ENCODE measurements around the gene HSF4.
"Not testable (repeated sequence)": the region's sequence is repeated elsewhere in the genome, so short reads cannot be mapped to it uniquely, and the experiment has no call there.

Gene HSF4

DNA sequence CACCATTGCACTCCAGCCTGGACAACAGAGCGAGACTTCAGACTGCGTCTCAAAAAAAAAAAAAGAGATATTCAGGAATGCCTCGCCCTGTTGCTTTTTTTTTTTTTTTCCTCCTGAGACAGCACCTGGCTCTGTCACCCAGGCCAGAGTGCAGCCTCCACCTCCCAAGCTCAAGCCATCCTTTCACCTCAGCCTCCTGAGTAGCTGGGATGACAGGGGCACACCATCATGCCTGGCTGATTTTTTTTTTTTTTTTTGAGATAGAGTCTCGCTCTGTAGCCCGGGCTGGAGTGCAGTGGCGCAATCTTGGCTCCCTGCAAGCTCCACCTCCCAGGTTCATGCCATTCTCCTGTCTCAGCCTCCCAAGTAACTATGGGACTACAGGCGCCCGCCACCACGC is 46.8 kb upstream of the HSF4 start:
- Histone ChIP-seq H3K4ac (ENCODE audit: low read depth in 1 of 2, low read length in 2 of 2) (no peak overlapping the region), H2BK12ac (ENCODE audit: low read length in 2 of 2) (no peak overlapping the region), H3K23ac (ENCODE audit: low read length in 2 of 2) (no peak overlapping the region), H3K18ac (ENCODE audit: low read depth in 1 of 2, low read length in 2 of 2) (no peak overlapping the region), H2BK5ac (ENCODE audit: low read depth, low read length, poor library complexity, severe bottlenecking) (no peak overlapping the region), H3K14ac (ENCODE audit: low read length in 2 of 2) (no peak overlapping the region), H3K9me3 (ENCODE audit: control insufficient read depth, low read length) (no peaks in the 10 kb centered on the region), H3K79me1 (replicated peaks; ENCODE audit: low read length, poor library complexity, severe bottlenecking) (peaks cover 31% of the 10 kb centered on the region), H2BK15ac (ENCODE audit: low read depth, poor library complexity, severe bottlenecking) (no peak overlapping the region), H2AK5ac (ENCODE audit: low read length, severe bottlenecking) (no peak overlapping the region), H3K27me3 (ENCODE audit: control insufficient read depth in 1 of 2, insufficient read depth in 1 of 2, low read length in 2 of 2) (no peaks in the 10 kb centered on the region), H2AFZ (ENCODE audit: low read depth, low read length) (no peak overlapping the region), H2BK120ac (ENCODE audit: low read depth, low read length) (no peak overlapping the region), H3K27ac (ENCODE audit: low read length, poor library complexity, severe bottlenecking) (no peak overlapping the region), H4K91ac (ENCODE audit: low read length) (no peak overlapping the region), H3K4me1 (ENCODE audit: control insufficient read depth, insufficient read depth, low read depth, low read length) (peaks cover 3% of the 10 kb centered on the region), H3K36me3 (ENCODE audit: control insufficient read depth in 1 of 2, insufficient read depth in 2 of 2, low read depth in 1 of 2, low read length in 2 of 2) (peaks cover 14 to 46% of the 10 kb centered on the region in 2 experiments), H3K4me3 (ENCODE audit: insufficient read depth in 1 of 2, low read depth in 1 of 2, low read length in 2 of 2) (no peak overlapping the region), H3K9ac (ENCODE audit: low read length) (no peak overlapping the region), H3K4me2 (ENCODE audit: low read length, poor library complexity, severe bottlenecking) (no peak overlapping the region), H4K8ac (ENCODE audit: low read length) (no peak overlapping the region)
- no peak for DNase-seq
- WGBS, result 96% methylated on average over 3 of the region's 9 CpGs

DNA sequence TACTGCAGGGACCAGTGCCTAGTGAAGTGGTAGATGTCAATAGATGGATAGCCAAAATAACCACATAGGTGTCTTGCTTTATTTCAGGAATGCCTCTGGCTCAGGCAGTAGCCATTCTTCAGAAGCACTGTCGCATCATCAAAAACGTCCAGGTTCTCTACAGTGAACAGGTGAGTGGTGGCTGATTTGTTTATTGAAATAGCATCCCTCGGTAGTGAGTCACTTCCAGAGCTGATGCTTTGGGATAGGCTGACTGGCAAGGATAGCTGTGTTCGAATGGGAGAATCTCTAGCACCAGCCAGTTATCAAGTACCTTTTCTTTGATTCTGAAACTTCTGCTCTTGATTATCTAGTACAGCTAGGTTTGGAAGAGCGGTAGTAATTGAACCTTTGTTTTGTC is 44.5 kb upstream of the HSF4 start:
- no peak overlapping the region for H3K23ac ChIP-seq (ENCODE audit: low read length in 2 of 2)
- no peak overlapping the region for H2AK5ac ChIP-seq (ENCODE audit: low read length, severe bottlenecking)
- H2AFZ ChIP-seq (ENCODE audit: low read depth, low read length), result no peak overlapping the region
- H3K27ac ChIP-seq (ENCODE audit: low read length, poor library complexity, severe bottlenecking), result no peak overlapping the region
- no peak overlapping the region for H3K4me3 ChIP-seq (ENCODE audit: insufficient read depth in 1 of 2, low read depth in 1 of 2, low read length in 2 of 2)
- no peak for DNase-seq
- H4K91ac ChIP-seq (ENCODE audit: low read length), result no peak overlapping the region
- no peak overlapping the region for H3K14ac ChIP-seq (ENCODE audit: low read length in 2 of 2)
- peaks cover 3% of the 10 kb centered on the region for H3K4me1 ChIP-seq (ENCODE audit: control insufficient read depth, insufficient read depth, low read depth, low read length)
- H2BK5ac ChIP-seq (ENCODE audit: low read depth, low read length, poor library complexity, severe bottlenecking), result no peak overlapping the region
- H3K9me3 ChIP-seq (ENCODE audit: control insufficient read depth, low read length), result no peaks in the 10 kb centered on the region
- H3K4ac ChIP-seq (ENCODE audit: low read depth in 1 of 2, low read length in 2 of 2), result no peak overlapping the region
- H3K27me3 ChIP-seq (ENCODE audit: control insufficient read depth in 1 of 2, insufficient read depth in 1 of 2, low read length in 2 of 2), result no peaks in the 10 kb centered on the region
- H3K9ac ChIP-seq (ENCODE audit: low read length), result no peak overlapping the region
- H2BK15ac ChIP-seq (ENCODE audit: low read depth, poor library complexity, severe bottlenecking), result no peak overlapping the region
- peaks cover 29% of the 10 kb centered on the region for H3K79me1 ChIP-seq (replicated peaks; ENCODE audit: low read length, poor library complexity, severe bottlenecking)
- peaks cover 22 to 60% of the 10 kb centered on the region in 2 experiments for H3K36me3 ChIP-seq (ENCODE audit: control insufficient read depth in 1 of 2, insufficient read depth in 2 of 2, low read depth in 1 of 2, low read length in 2 of 2)
- H2BK12ac ChIP-seq (ENCODE audit: low read length in 2 of 2), result no peak overlapping the region
- no peak overlapping the region for H2BK120ac ChIP-seq (ENCODE audit: low read depth, low read length)
- no peak overlapping the region for H4K8ac ChIP-seq (ENCODE audit: low read length)
- H3K18ac ChIP-seq (ENCODE audit: low read depth in 1 of 2, low read length in 2 of 2), result no peak overlapping the region
- no peak overlapping the region for H3K4me2 ChIP-seq (ENCODE audit: low read length, poor library complexity, severe bottlenecking)
- 79% methylated on average over 5 of the region's 5 CpGs for WGBS

GRCh38 chr16:67122799-67123198 is 41.7 kb upstream of the HSF4 start:
- H3K4me1 ChIP-seq (ENCODE audit: control insufficient read depth, insufficient read depth, low read depth, low read length); H3K27ac ChIP-seq (ENCODE audit: low read length, poor library complexity, severe bottlenecking); H2BK5ac ChIP-seq (ENCODE audit: low read depth, low read length, poor library complexity, severe bottlenecking); H2AFZ ChIP-seq (ENCODE audit: low read depth, low read length); H3K4ac ChIP-seq (ENCODE audit: low read depth in 1 of 2, low read length in 2 of 2); H3K14ac ChIP-seq (ENCODE audit: low read length in 2 of 2); H4K8ac ChIP-seq (ENCODE audit: low read length); H3K27me3 ChIP-seq (ENCODE audit: control insufficient read depth in 1 of 2, insufficient read depth in 1 of 2, low read length in 2 of 2); H2AK5ac ChIP-seq (ENCODE audit: low read length, severe bottlenecking); DNase-seq; H3K9me3 ChIP-seq (ENCODE audit: control insufficient read depth, low read length); H4K91ac ChIP-seq (ENCODE audit: low read length); H3K23ac ChIP-seq (ENCODE audit: low read length in 2 of 2); H3K4me2 ChIP-seq (ENCODE audit: low read length, poor library complexity, severe bottlenecking); H3K18ac ChIP-seq (ENCODE audit: low read depth in 1 of 2, low read length in 2 of 2); H2BK120ac ChIP-seq (ENCODE audit: low read depth, low read length); H2BK15ac ChIP-seq (ENCODE audit: low read depth, poor library complexity, severe bottlenecking); H3K9ac ChIP-seq (ENCODE audit: low read length); H2BK12ac ChIP-seq (ENCODE audit: low read length in 2 of 2); H3K4me3 ChIP-seq (ENCODE audit: insufficient read depth in 1 of 2, low read depth in 1 of 2, low read length in 2 of 2): not testable (repeated sequence)
- WGBS, result 98% methylated on average over 5 of the region's 5 CpGs
- Histone ChIP-seq H3K36me3 (ENCODE audit: control insufficient read depth in 1 of 2, insufficient read depth in 2 of 2, low read depth in 1 of 2, low read length in 2 of 2) (peaks cover 26 to 73% of the 10 kb centered on the region in 2 experiments), H3K79me1 (replicated peaks; ENCODE audit: low read length, poor library complexity, severe bottlenecking) (peaks cover 27% of the 10 kb centered on the region)

DNA sequence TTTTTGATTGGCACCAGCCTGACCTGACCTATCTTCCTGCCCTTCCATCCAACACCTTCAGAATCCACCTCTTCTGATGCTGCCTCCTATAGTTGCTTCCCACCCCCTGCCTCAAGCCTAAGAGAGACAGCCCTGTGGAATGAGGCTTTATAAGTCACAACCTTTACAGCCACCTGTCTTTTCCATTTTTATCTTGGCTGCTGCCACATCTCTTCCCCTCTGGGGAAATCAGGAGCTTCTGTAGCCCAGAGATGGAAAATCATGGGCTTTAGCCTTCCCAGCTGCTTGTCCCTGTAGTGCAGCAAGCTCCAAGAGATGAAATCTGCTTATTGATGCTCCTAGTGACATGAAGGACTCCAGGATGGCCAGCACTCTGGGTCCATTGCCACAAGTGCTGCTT is 36.1 kb upstream of the HSF4 start:
- Histone ChIP-seq H3K27ac (ENCODE audit: low read length, poor library complexity, severe bottlenecking) (no peak overlapping the region), H2BK12ac (ENCODE audit: low read length in 2 of 2) (no peak overlapping the region), H2BK15ac (ENCODE audit: low read depth, poor library complexity, severe bottlenecking) (no peak overlapping the region), H3K18ac (ENCODE audit: low read depth in 1 of 2, low read length in 2 of 2) (no peak overlapping the region), H2AK5ac (ENCODE audit: low read length, severe bottlenecking) (no peak overlapping the region), H3K9me3 (ENCODE audit: control insufficient read depth, low read length) (no peaks in the 10 kb centered on the region), H3K14ac (ENCODE audit: low read length in 2 of 2) (no peak overlapping the region), H3K4me1 (ENCODE audit: control insufficient read depth, insufficient read depth, low read depth, low read length) (peaks cover 2% of the 10 kb centered on the region), H3K4ac (ENCODE audit: low read depth in 1 of 2, low read length in 2 of 2) (no peak overlapping the region), H3K36me3 (ENCODE audit: control insufficient read depth in 1 of 2, insufficient read depth in 2 of 2, low read depth in 1 of 2, low read length in 2 of 2) (peaks cover 30 to 79% of the 10 kb centered on the region in 2 experiments), H3K23ac (ENCODE audit: low read length in 2 of 2) (no peak overlapping the region), H3K27me3 (ENCODE audit: control insufficient read depth in 1 of 2, insufficient read depth in 1 of 2, low read length in 2 of 2) (no peaks in the 10 kb centered on the region), H3K9ac (ENCODE audit: low read length) (no peak overlapping the region), H4K8ac (ENCODE audit: low read length) (no peak overlapping the region), H3K4me2 (ENCODE audit: low read length, poor library complexity, severe bottlenecking) (no peak overlapping the region), H2AFZ (ENCODE audit: low read depth, low read length) (no peak overlapping the region), H3K4me3 (ENCODE audit: insufficient read depth in 1 of 2, low read depth in 1 of 2, low read length in 2 of 2) (no peak overlapping the region), H2BK5ac (ENCODE audit: low read depth, low read length, poor library complexity, severe bottlenecking) (no peak overlapping the region), H3K79me1 (replicated peaks; ENCODE audit: low read length, poor library complexity, severe bottlenecking) (peaks cover 10% of the 10 kb centered on the region), H2BK120ac (ENCODE audit: low read depth, low read length) (no peak overlapping the region), H4K91ac (ENCODE audit: low read length) (no peak overlapping the region)
- no peak for DNase-seq

All from mesenchymal stem cell (in vitro differentiated cells and primary cell).